CD4-positive, alpha-beta T cell treated with Interleukin-17A for 4 hours (primary cell): Measurements from ENCODE around the gene PDRG1.
"Not testable (repeated sequence)": the region's sequence is repeated elsewhere in the genome, so short reads cannot be mapped to it uniquely, and the experiment has no call there.

Experiments used
- DNase-seq: peaks from one replicate; pipeline ENCODE4 v3.0.0-alpha.2; 2020; ENCODE audit warnings: mixed read lengths

The PDRG1 gene

GRCh38 chr20:31925631-31926030, 26.2 kb downstream of the PDRG1 start:
- no peak for DNase-seq

- DNase-seq = no peak
Observed at GRCh38 chr20:31924561-31924960, 27.3 kb downstream of the PDRG1 start.

- no peak for DNase-seq
Observed at GRCh38 chr20:31923388-31924331, 28.2 kb downstream of the PDRG1 start.

DNA sequence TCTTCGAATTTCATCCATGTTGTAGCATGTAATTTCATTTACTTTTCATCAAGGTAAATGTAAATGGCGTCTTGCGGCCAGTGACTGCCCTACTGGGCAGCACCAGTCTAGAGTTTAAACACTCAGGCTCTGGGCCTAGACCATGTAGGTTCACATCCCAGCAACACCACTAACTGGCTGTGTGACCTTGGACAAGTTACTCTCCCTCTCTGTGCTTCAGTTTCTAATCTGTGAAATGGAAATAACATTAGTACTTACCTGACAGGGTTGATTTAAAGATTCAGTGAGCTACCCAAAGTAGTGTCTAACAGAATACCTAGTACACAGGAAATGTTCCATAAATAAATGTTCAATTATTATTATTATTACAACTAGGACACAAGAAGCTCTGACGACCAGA, 29.3 kb downstream of the PDRG1 start:
- no peak for DNase-seq

DNA sequence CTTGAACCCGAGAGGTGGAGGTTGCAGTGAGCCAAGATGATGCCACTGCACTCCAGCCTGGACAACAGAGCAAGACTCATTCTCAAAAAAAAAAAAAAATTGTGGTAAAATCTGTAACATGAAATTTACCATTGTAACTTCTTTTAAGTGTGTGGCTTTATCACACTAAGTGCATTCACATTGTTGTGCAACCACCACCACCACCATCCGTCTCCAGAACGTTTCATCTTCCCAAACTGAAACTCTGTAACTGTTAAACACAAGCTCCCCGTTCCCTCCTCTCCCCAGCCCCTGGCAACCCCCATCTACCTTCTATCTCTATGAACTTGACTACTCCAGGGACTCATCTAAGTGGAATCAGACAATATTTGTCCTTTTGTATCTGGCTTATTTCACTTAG, 29.7 kb downstream of the PDRG1 start:
- DNase-seq = no peak

- not testable (repeated sequence) for DNase-seq
Observed at GRCh38 chr20:31921480-31921879, 30.4 kb downstream of the PDRG1 start.

DNA sequence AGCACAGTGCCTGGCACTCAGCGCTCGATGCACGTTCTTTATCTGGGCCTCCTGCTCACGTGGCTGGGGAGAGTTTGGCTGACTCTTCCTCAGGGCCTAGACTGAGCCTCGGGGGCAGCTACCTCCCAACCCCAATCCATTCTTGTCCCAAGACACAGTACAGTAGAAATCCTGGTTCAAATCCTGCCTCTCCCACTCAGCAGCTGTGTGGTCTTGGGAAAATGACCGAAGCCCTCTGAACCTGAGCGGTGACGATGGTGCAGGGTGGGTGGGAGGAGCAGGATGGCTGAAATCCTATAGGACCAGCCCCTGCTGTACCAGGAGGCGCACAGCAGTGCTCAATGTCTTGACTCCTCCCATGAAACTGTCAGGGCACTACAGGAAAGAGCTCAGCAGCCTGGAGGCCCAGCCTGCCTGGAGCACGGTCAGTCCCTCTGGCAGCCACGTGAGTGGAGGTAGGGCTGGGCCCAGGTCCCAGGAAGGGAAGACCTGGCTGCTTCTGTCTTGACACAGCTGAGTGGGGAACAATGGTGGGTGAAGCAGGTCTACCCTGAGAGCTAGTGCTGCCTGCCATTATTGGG, 31.5 kb downstream of the PDRG1 start:
- DNase-seq = no peak

DNA sequence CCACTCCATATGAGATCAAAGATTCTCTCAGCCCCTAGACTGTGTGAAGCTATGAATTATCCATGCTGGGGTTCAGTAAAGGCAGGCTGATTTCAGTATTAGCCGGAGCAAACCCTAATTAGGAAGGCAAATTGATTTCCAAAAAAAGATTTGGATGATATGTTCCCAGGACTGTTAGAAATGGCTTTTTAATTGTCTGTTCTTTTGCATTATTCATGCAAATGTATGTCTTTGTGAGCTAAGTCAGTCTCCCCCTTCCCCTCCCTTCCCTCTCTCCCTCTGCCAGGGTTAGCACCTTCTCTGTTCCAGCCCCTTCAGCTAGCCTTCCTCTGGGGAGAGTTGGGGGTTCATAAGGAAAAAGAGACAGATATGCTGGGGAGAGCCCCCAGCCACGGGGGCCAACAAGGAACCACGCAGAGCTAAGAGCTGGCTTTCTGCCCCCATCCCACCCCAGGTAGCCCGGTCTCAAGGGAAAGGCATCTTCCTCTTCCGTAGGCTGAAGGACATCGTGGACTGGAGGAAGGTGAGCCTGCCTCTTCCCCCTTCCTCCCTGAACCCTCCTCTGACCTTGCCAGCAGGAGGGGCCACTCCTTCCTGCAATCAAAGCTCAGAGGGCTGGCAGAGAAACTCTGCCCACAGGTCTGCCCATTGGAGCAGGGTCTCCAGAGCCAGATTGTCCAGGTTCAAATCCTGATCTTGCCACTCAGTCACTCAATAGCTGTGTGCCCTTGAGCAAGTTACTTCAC, 32.3 kb downstream of the PDRG1 start:
- DNase-seq = no peak

GRCh38 chr20:31918466-31919105, 33.3 kb downstream of the PDRG1 start:
- no peak for DNase-seq

DNA sequence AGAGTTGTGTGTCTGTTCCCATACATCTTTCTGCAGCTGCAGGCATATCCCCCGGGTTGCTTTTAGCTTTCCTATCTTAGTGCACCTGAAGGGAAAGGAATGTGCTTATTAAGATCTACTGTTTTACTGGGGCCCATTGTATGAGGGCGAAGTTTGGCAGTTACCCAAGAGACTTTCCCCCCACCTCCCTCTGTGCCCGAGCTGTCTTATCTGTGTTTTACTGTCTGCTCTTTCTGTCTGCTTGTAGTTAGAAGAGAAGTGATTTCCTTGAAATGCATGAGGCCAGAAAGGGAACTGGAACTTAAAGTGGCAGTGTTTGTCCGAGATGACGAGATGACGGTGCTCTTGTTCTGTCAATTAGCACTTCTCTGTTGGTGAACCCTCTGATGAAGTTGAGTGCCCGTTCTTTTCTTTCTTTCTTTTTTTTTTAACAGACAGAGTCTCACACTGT, 33.9 kb downstream of the PDRG1 start:
- DNase-seq = not testable (repeated sequence)

- DNase-seq = no peak
Observed at GRCh38 chr20:31916708-31917107, 35.1 kb downstream of the PDRG1 start.

GRCh38 chr20:31915491-31916280, 36.2 kb downstream of the PDRG1 start:
- DNase-seq = no peak

DNA sequence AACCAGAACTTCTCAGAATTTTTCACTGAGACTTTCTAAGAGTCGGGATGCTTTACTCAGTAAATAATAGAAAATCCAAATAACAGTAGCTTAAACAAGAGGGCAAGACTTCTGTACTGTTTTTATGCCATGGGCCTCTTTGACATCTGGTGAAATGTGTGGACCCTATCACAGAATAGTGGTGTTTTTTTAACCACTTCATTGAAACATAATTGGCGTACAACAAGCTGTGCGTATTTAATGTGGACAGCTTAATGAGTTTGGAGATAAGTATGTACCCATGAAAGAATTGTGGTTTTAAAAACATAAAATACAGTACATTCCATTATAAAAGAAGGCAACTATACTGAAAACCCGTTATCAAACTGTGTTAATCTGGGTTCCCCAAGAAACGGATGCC, 37.7 kb downstream of the PDRG1 start:
- no peak for DNase-seq

DNA sequence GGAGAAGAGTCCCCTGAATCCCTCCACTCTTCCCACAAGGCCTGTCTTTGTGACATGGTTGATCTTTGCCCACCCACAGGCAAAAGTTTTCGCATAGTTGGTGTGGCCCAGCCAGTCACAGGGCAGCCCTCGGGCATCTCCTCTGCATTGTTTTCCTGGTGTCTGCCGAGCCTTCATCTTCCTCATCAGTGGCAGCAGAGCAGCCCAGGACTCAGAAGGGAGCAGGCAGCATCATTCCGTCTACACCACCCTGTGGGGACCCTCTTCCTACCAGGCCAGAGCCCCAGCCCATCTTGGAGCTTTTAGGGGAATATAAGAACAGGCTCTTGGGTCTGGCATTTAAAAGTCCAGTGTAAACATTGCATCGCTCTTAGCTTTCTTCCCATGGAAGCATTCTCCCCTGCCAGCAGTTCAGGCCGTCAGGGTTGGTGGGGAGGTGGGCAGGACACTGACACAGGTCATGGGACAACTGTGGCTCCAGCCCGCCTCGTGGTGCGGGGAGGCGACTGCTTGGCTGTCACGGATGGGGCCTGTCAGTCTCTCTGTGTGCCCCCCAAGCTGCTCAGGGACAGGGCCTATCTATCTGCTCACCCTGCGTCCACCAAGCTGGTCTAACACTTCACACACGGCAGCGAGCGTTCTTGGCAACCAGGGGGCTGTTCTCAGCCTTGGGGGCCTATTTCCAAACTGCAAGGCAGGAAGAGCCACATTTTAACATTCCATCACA, 38.3 kb downstream of the PDRG1 start:
- no peak for DNase-seq

DNA sequence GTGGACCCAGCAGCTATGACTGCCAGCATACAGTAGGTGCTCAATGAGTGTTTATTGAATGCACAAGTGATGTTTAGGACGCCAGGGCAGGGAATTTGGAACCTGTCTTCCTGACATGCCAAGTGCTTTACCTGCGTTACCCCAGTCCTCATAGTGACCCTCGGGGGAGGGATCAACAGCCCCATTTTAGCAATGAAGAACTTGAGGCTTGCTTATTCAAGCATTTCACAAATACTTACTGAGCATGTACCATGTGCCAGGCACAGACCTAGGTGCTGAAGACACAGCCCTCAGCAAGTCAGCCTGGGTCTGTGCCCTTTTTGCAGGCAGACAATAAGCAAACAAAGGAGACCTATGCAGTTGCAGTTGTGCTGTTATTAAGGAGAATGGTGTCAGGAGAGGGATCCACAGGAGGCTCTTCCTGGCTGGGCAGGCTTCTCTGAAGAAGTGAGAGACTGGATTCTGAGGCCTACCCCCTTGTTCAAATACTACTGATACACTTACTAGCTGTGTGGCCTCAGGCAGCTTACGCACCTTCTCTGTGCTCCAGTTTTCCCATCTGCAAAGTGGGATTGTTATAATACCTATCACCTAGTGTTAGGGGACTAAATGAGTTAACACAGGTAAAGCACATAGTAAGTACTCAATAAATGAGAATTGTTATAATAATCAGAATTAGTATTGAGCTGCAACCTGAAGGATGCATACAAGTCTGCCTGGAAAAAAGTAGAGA, 41.6 kb downstream of the PDRG1 start:
- no peak for DNase-seq

GRCh38 chr20:31909253-31910070, 42.4 kb downstream of the PDRG1 start:
- DNase-seq = no peak

GRCh38 chr20:31908424-31908823, 43.4 kb downstream of the PDRG1 start:
- DNase-seq = no peak

- DNase-seq = no peak
Observed at GRCh38 chr20:31908016-31908415, 43.8 kb downstream of the PDRG1 start.

DNA sequence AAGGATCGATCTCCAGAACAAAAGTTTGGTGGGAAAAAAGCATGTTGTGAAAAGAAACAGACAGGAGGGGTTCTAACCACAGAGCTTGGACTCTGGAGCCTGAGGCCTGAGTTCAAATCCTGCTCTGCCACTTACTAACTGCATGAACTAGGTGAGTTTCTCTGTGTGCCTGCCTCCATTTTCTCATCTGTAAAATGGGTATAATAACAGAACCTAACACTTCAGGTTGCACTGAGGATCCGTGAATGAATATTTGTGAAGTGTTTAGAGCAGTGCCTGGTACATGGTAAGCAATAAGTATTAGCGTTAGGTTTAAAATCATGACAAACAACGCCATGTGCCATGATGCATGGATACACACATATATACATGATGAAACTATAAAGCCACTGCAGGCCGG, 44.8 kb downstream of the PDRG1 start:
- DNase-seq = no peak

DNA sequence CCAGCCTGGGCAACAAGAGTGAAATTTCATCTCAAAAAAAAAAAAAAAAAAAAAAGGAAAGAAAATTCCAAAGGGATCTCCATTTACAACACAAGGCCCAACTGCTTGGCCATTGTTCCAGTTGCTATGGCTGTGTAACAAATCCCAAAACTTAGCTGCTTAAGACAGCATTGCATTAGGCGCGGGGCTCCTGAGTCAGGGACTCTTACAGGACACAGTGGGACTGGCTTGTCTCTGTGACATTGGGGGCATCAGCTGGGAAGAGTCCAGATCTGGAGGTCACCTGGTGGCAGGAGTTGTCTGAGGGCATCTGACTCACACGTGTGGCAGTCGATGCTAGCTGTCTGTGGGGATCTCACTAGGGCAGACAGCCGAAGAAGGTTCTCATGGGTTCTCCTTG, 45.8 kb downstream of the PDRG1 start:
- DNase-seq = no peak
